Endodermal cell (in vitro differentiated cells): ENCODE results near the gene PPA2. TPM values are rescaled to one million over a fixed set of nuclear protein-coding genes. Genes with fewer than 3 reads are reported as not detected.

Experiments
- DNase-seq: peaks from one replicate; pipeline ENCODE4 v3.0.0-alpha.2; 2017
- H3K27ac ChIP-seq: 2 replicates; pipeline ENCODE4 v1.5.1; 2013; ENCODE audit warnings: mild to moderate bottlenecking, low read depth, low read length, moderate library complexity
- H3K27me3 ChIP-seq: 2 replicates; pipeline ENCODE4 v1.6.1; 2013; ENCODE audit warnings: mild to moderate bottlenecking, low read length, moderate library complexity; ENCODE audit not compliant: insufficient read depth, control insufficient read depth, poor library complexity, severe bottlenecking
- H3K36me3 ChIP-seq: 2 replicates; pipeline ENCODE4 v1.7.0; 2013; ENCODE audit warnings: mild to moderate bottlenecking, low read length, moderate library complexity; ENCODE audit not compliant: control insufficient read depth, insufficient read depth
- H3K4me1 ChIP-seq: one replicate; pipeline ENCODE4 v1.7.0; 2013; ENCODE audit warnings: low read length; ENCODE audit not compliant: control insufficient read depth, insufficient read depth
- H3K4me3 ChIP-seq: 2 replicates; pipeline ENCODE4 v1.5.1; 2013; ENCODE audit warnings: mild to moderate bottlenecking, low read length, moderate library complexity
- H3K9ac ChIP-seq: 2 replicates; pipeline ENCODE4 v1.6.1; 2013; ENCODE audit warnings: mild to moderate bottlenecking, low read length, moderate library complexity; ENCODE audit not compliant: poor library complexity, severe bottlenecking; ENCODE audit errors: extremely low read depth
- H3K9me3 ChIP-seq: 2 replicates; pipeline ENCODE4 v1.6.1; 2013; ENCODE audit warnings: mild to moderate bottlenecking, low read length, moderate library complexity; ENCODE audit not compliant: control insufficient read depth
- H3K27ac Mint-ChIP-seq: 2 replicates; pipeline ENCODE4 v1.8.0; 2020; ENCODE audit warnings: mixed read lengths
- H3K27me3 Mint-ChIP-seq: 2 replicates; pipeline ENCODE4 v1.8.0; 2021; ENCODE audit warnings: mild to moderate bottlenecking, mixed read lengths; ENCODE audit not compliant: insufficient read depth
- H3K36me3 Mint-ChIP-seq: 2 replicates; pipeline ENCODE4 v1.8.0; 2020; ENCODE audit warnings: low read depth, mixed read lengths
- H3K4me1 Mint-ChIP-seq: 2 replicates; pipeline ENCODE4 v1.8.0; 2020; ENCODE audit warnings: mixed read lengths
- H3K4me3 Mint-ChIP-seq: 2 replicates; pipeline ENCODE4 v1.8.0; 2020; ENCODE audit warnings: mild to moderate bottlenecking, moderate library complexity, mixed read lengths
- H3K9me3 Mint-ChIP-seq: 2 replicates; pipeline ENCODE4 v1.8.0; 2020; ENCODE audit warnings: mild to moderate bottlenecking, mixed read lengths
- WGBS, 2 experiments: methylation state at CpG; one replicate each; pipeline versions ENCODE4 v1.1.5 to v1.1.7; 2013; ENCODE audit warnings: missing lambda C conversion rate in 2 of 2, mixed read lengths in 1 of 2; ENCODE audit not compliant: insufficient coverage in 1 of 2, insufficient read length in 1 of 2; 5-methylcytosine and 5-hydroxymethylcytosine counted together
- total RNA-seq, 2 donors: library from RNA; stranded (reverse); fragmentation: NEBNext Ultra II Directional in 1 of 2; extraction: Animal tissue kit (Norgen Biotek cat#: 25700) in 1 of 2; gene quantifications; 2 replicates in 1 of 2; 3 replicates in 1 of 2; pipeline ENCODE4 v1.2.1, GENCODE V29; 2021
- TF ChIP-seq, protein P1 (sequence below): fragments of 200-600 bp; sonication (generic); conservative IDR thresholded peaks from 2 replicates; pipeline ENCODE4 v1.5.0; 2021; ENCODE audit warnings: antibody characterized with exemption, mild to moderate bottlenecking

PPA2 gene
- total RNA-seq, 2 donors from 2014 or later, result 90.7 to 133 TPM

DNA sequence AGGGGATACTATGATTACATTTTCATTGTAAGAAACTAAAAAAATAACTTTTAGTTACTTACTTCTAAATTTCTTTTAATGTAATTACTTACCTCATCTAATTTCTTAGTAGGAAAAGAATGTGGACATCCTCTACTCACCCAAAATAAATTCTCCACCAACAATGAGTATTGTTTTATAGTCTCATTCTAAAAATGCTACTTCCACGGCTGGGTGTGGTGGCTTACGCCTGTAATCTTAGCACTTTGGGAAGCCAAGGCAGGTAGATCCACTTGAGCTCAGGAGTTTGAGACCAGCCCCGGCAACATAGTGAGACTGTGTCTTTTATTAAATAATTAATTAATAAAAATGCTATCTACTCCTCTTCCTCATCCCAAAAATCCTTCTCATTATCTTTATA, 99.8 kb downstream of the PPA2 start:
- Histone ChIP-seq H3K4me3 (no peak overlapping the region), H3K4me1 (no peaks in the 10 kb centered on the region), H3K27me3 (no peaks in the 10 kb centered on the region), H3K9ac (no peak overlapping the region), H3K27ac (no peak overlapping the region), H3K9me3 (no peaks in the 10 kb centered on the region), H3K36me3 (peaks cover 27% of the 10 kb centered on the region)
- no peaks in the 10 kb centered on the region for H3K4me1 Mint-ChIP-seq
- no peaks in the 10 kb centered on the region for H3K9me3 Mint-ChIP-seq
- TF ChIP-seq, protein P1, sequence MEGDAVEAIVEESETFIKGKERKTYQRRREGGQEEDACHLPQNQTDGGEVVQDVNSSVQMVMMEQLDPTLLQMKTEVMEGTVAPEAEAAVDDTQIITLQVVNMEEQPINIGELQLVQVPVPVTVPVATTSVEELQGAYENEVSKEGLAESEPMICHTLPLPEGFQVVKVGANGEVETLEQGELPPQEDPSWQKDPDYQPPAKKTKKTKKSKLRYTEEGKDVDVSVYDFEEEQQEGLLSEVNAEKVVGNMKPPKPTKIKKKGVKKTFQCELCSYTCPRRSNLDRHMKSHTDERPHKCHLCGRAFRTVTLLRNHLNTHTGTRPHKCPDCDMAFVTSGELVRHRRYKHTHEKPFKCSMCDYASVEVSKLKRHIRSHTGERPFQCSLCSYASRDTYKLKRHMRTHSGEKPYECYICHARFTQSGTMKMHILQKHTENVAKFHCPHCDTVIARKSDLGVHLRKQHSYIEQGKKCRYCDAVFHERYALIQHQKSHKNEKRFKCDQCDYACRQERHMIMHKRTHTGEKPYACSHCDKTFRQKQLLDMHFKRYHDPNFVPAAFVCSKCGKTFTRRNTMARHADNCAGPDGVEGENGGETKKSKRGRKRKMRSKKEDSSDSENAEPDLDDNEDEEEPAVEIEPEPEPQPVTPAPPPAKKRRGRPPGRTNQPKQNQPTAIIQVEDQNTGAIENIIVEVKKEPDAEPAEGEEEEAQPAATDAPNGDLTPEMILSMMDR, result no peak
- WGBS, 2 experiments, result 92% methylated on average over 2 of the region's 3 CpGs; no CpG with 5 or more reads in 1 of the 2 experiments
- H3K27me3 Mint-ChIP-seq, result no peaks in the 10 kb centered on the region
- H3K27ac Mint-ChIP-seq, result no peak overlapping the region
- no peak for DNase-seq
- H3K4me3 Mint-ChIP-seq, result no peak overlapping the region
- H3K36me3 Mint-ChIP-seq, result peaks cover 13% of the 10 kb centered on the region

DNA sequence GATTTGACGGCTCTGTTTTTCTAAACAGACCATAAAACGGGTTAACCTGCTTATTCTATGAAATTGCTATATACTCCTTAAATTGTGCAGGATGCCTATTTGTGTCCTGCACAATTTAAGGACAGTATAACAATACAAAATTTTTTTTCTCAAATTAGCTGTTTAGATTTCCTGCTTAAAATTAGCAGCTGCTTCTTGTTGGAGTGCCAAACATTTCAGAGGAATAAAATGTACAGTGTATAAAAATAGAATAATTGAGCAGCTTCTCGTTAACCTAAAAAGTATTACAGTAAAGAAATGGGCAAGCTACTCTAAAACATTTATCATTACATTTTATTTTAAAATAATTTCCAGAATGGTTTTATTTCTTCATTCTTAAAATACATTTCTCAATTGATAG, 100.5 kb downstream of the PPA2 start:
- peaks cover 29% of the 10 kb centered on the region for H3K36me3 ChIP-seq
- 83 to 100% methylated on average over 2 to 3 of the region's 3 CpGs for WGBS, 2 experiments

DNA sequence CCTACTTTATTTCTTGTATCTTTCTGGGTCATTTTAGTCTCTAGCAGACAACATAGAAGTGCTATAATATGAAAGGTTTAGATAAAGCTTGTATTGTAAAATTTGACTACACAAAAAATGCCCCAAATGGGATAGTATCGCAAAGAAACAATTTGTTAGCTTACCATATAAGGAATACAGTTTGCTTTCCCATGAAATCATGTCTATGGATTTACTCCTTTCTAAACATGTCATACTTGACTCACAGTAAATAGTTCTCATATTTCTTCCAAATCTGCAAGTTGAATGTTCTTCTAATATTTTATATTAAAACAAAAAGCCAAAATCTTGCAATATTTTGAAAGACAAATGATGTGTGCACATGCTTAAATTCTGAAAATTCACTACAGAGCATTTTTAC, 103.9 kb downstream of the PPA2 start:
- no peak for DNase-seq
- 100% methylated on average over 1 of the region's 1 CpG for WGBS, 2 experiments
- Histone ChIP-seq H3K9ac (no peak overlapping the region), H3K36me3 (peaks cover 37% of the 10 kb centered on the region), H3K4me3 (no peak overlapping the region), H3K9me3 (peaks cover 23% of the 10 kb centered on the region), H3K4me1 (no peaks in the 10 kb centered on the region), H3K27ac (no peak overlapping the region), H3K27me3 (no peaks in the 10 kb centered on the region)
- H3K27ac Mint-ChIP-seq, result no peak overlapping the region
- H3K4me3 Mint-ChIP-seq, result no peak overlapping the region
- H3K9me3 Mint-ChIP-seq, result peaks cover 23% of the 10 kb centered on the region
- TF ChIP-seq, protein P1, result no peak
- no peaks in the 10 kb centered on the region for H3K27me3 Mint-ChIP-seq
- peaks cover 44% of the 10 kb centered on the region for H3K36me3 Mint-ChIP-seq
- no peaks in the 10 kb centered on the region for H3K4me1 Mint-ChIP-seq

More for the DNA sequence above, 100.5 kb downstream of the PPA2 start:
- DNase-seq, result no peak
- Histone ChIP-seq H3K27ac (no peak overlapping the region), H3K27me3 (no peaks in the 10 kb centered on the region), H3K9me3 (no peaks in the 10 kb centered on the region), H3K4me3 (no peak overlapping the region), H3K9ac (no peak overlapping the region), H3K4me1 (no peaks in the 10 kb centered on the region)
- peaks cover 18% of the 10 kb centered on the region for H3K36me3 Mint-ChIP-seq
- H3K27ac Mint-ChIP-seq, result no peak overlapping the region
- TF ChIP-seq, protein P1, result no peak
- no peak overlapping the region for H3K4me3 Mint-ChIP-seq
- H3K4me1 Mint-ChIP-seq, result no peaks in the 10 kb centered on the region
- H3K27me3 Mint-ChIP-seq, result no peaks in the 10 kb centered on the region
- H3K9me3 Mint-ChIP-seq, result no peaks in the 10 kb centered on the region
